Measurements from ENCODE around the gene GNL1. TPM values are rescaled to one million over a fixed set of nuclear protein-coding genes. Genes with fewer than 3 reads are reported as not detected.
"Not testable (repeated sequence)": the region's sequence is repeated elsewhere in the genome, so short reads cannot be mapped to it uniquely, and the experiment has no call there.

GNL1 gene
- total RNA-seq, 1 experiment from 2014 or later, result 34.7 TPM

GRCh38 chr6:30521952-30522351, 34.3 kb downstream of the GNL1 start:
- CTCF ChIA-PET; DNase-seq; H2AFZ ChIP-seq (ENCODE audit: low read length); H4K20me1 ChIP-seq (ENCODE audit: low read length); H3K9me3 ChIP-seq (ENCODE audit: low read length); H3K4me2 ChIP-seq (ENCODE audit: low read length); H3K27me3 ChIP-seq (ENCODE audit: low read length); H3K79me2 ChIP-seq (ENCODE audit: low read length); H3K27ac ChIP-seq (ENCODE audit: low read length); H3F3A ChIP-seq (ENCODE audit: low read length, unreplicated experiment); intact Hi-C loops (cut with micrococcal nuclease); ATAC-seq; BruUV-seq (replicated peaks); H3K9ac ChIP-seq (ENCODE audit: low read length); H3K4me3 ChIP-seq (ENCODE audit: low read length); H3K9me2 ChIP-seq (replicated peaks; ENCODE audit: low read length); H3K36me3 ChIP-seq (ENCODE audit: low read depth, low read length): not testable (repeated sequence)
- peaks cover 17% of the 10 kb centered on the region for H3K4me1 ChIP-seq (ENCODE audit: insufficient read depth, low read length)
- POLR2A ChIA-PET (ENCODE audit: unreplicated experiment), result interaction anchor here (0.5 to 0.6 kb wide), 2 partner anchors 12 to 72 kb away, joined by 3 read pairs; no protein-coding TSS in a partner anchor

- H3K4me3 ChIP-seq (ENCODE audit: low read length); H3K9me2 ChIP-seq (replicated peaks; ENCODE audit: low read length); H3K79me2 ChIP-seq (ENCODE audit: low read length); intact Hi-C loops (cut with micrococcal nuclease); H3K9me3 ChIP-seq (ENCODE audit: low read length); H3F3A ChIP-seq (ENCODE audit: low read length, unreplicated experiment); BruUV-seq (replicated peaks); H3K36me3 ChIP-seq (ENCODE audit: low read depth, low read length); H3K27me3 ChIP-seq (ENCODE audit: low read length); H4K20me1 ChIP-seq (ENCODE audit: low read length): not testable (repeated sequence)
- CTCF ChIA-PET, result interaction anchor here (0.6 to 0.9 kb wide), 2 partner anchors 25 to 78 kb away, joined by 3 to 5 read pairs; no protein-coding TSS in a partner anchor
- H3K9ac ChIP-seq (ENCODE audit: low read length), result peak overlapping the region; percentile 38; the same call in 1 of the 2 replicates
- DNase-seq (peak; percentile 88), ATAC-seq (peak; percentile 90)
- POLR2A ChIA-PET (ENCODE audit: unreplicated experiment), result interaction anchor here (0.5 to 0.6 kb wide), 2 partner anchors 50 to 55 kb away, joined by 3 to 4 read pairs; no protein-coding TSS in a partner anchor
- peaks cover 20% of the 10 kb centered on the region for H3K4me1 ChIP-seq (ENCODE audit: insufficient read depth, low read length)
- peak overlapping the region; percentile 3 for H2AFZ ChIP-seq (ENCODE audit: low read length)
- peak overlapping the region; percentile 81 for H3K27ac ChIP-seq (ENCODE audit: low read length)
- H3K4me2 ChIP-seq (ENCODE audit: low read length), result peak overlapping the region; percentile 42
Observed at GRCh38 chr6:30521082-30521481, 35.2 kb downstream of the GNL1 start.

- H3K4me3 ChIP-seq (ENCODE audit: low read length), result no peak overlapping the region
- CTCF ChIA-PET, result interaction anchor here (0.6 to 0.9 kb wide), 2 partner anchors 24 to 78 kb away, joined by 3 to 5 read pairs; no protein-coding TSS in a partner anchor
- H2AFZ ChIP-seq (ENCODE audit: low read length), result peak overlapping the region; percentile 3; the same call in 1 of the 2 replicates
- POLR2A ChIA-PET (ENCODE audit: unreplicated experiment), result interaction anchor here (0.5 to 0.6 kb wide), 3 partner anchors 50 to 1151 kb away, joined by 3 to 4 read pairs (median 4); no protein-coding TSS in a partner anchor
- H3K4me1 ChIP-seq (ENCODE audit: insufficient read depth, low read length), result peaks cover 22% of the 10 kb centered on the region
- peak overlapping the region; percentile 38; the same call in 1 of the 2 replicates for H3K9ac ChIP-seq (ENCODE audit: low read length)
- no peaks in the 10 kb centered on the region for H3F3A ChIP-seq (ENCODE audit: low read length, unreplicated experiment)
- H4K20me1 ChIP-seq (ENCODE audit: low read length), result no peaks in the 10 kb centered on the region
- no peaks in the 10 kb centered on the region for H3K9me2 ChIP-seq (replicated peaks; ENCODE audit: low read length)
- H3K27ac ChIP-seq (ENCODE audit: low read length), result peak overlapping the region; percentile 81
- DNase-seq (peak; percentile 49), ATAC-seq (no peak; the same call in 1 of the 2 replicates)
- no peaks in the 10 kb centered on the region for H3K79me2 ChIP-seq (ENCODE audit: low read length)
- H3K36me3 ChIP-seq (ENCODE audit: low read depth, low read length), result no peaks in the 10 kb centered on the region
- BruUV-seq (replicated peaks), result no TSS peak
- no peaks in the 10 kb centered on the region for H3K9me3 ChIP-seq (ENCODE audit: low read length)
- no peak for TF ChIP-seq CTCF (conservative IDR thresholded peaks at IDR 0.05; ENCODE audit: low read depth, low read length)
- TF ChIP-seq EZH2phosphoT487 (IDR thresholded peaks at IDR 0.05; ENCODE audit: borderline replicate concordance, low read length), result no peak
- no peak for TF ChIP-seq EZH2 (IDR thresholded peaks at IDR 0.05; ENCODE audit: low read length, unreplicated experiment)
- H3K4me2 ChIP-seq (ENCODE audit: low read length), result peak overlapping the region; percentile 42
- intact Hi-C loops (cut with micrococcal nuclease), result no loop called here
- H3K27me3 ChIP-seq (ENCODE audit: low read length), result no peaks in the 10 kb centered on the region
Observed at GRCh38 chr6:30520522-30520921, 35.8 kb downstream of the GNL1 start.

GRCh38 chr6:30518505-30519145, 37.7 kb downstream of the GNL1 start:
- H3K9ac ChIP-seq (ENCODE audit: low read length); H3K27me3 ChIP-seq (ENCODE audit: low read length); BruUV-seq (replicated peaks); H2AFZ ChIP-seq (ENCODE audit: low read length); H3K79me2 ChIP-seq (ENCODE audit: low read length); ATAC-seq; H3F3A ChIP-seq (ENCODE audit: low read length, unreplicated experiment); CTCF ChIA-PET; H3K4me2 ChIP-seq (ENCODE audit: low read length); H3K36me3 ChIP-seq (ENCODE audit: low read depth, low read length); H4K20me1 ChIP-seq (ENCODE audit: low read length); intact Hi-C loops (cut with micrococcal nuclease); POLR2A ChIA-PET (ENCODE audit: unreplicated experiment); H3K9me2 ChIP-seq (replicated peaks; ENCODE audit: low read length); H3K4me3 ChIP-seq (ENCODE audit: low read length); H3K27ac ChIP-seq (ENCODE audit: low read length); H3K9me3 ChIP-seq (ENCODE audit: low read length): not testable (repeated sequence)
- peak; percentile 9 for DNase-seq
- H3K4me1 ChIP-seq (ENCODE audit: insufficient read depth, low read length), result peaks cover 22% of the 10 kb centered on the region

GRCh38 chr6:30517767-30518504, 38.4 kb downstream of the GNL1 start:
- H3K9ac ChIP-seq (ENCODE audit: low read length); H3K36me3 ChIP-seq (ENCODE audit: low read depth, low read length); H3K9me3 ChIP-seq (ENCODE audit: low read length); H4K20me1 ChIP-seq (ENCODE audit: low read length); BruUV-seq (replicated peaks); H3K4me2 ChIP-seq (ENCODE audit: low read length); H3K9me2 ChIP-seq (replicated peaks; ENCODE audit: low read length); H3K4me3 ChIP-seq (ENCODE audit: low read length); intact Hi-C loops (cut with micrococcal nuclease); DNase-seq; POLR2A ChIA-PET (ENCODE audit: unreplicated experiment); H3K79me2 ChIP-seq (ENCODE audit: low read length); H3K27me3 ChIP-seq (ENCODE audit: low read length); ATAC-seq; H3K27ac ChIP-seq (ENCODE audit: low read length); H2AFZ ChIP-seq (ENCODE audit: low read length); CTCF ChIA-PET; H3F3A ChIP-seq (ENCODE audit: low read length, unreplicated experiment): not testable (repeated sequence)
- H3K4me1 ChIP-seq (ENCODE audit: insufficient read depth, low read length), result peaks cover 22% of the 10 kb centered on the region
